Cardiac atrium fibroblast (primary cell): ENCODE measurements around the gene TRPC3. TPM values are rescaled to one million over a fixed set of nuclear protein-coding genes. Genes with fewer than 3 reads are reported as not detected.

Source experiments
- total RNA-seq: library from RNA; depleted of rRNA; stranded (reverse); fragments of >200 nt; gene quantifications from 2 replicates; pipeline ENCODE4 v1.2.3, GENCODE V29; 2015

Gene TRPC3
- total RNA-seq: not detected in 2 replicates

DNA sequence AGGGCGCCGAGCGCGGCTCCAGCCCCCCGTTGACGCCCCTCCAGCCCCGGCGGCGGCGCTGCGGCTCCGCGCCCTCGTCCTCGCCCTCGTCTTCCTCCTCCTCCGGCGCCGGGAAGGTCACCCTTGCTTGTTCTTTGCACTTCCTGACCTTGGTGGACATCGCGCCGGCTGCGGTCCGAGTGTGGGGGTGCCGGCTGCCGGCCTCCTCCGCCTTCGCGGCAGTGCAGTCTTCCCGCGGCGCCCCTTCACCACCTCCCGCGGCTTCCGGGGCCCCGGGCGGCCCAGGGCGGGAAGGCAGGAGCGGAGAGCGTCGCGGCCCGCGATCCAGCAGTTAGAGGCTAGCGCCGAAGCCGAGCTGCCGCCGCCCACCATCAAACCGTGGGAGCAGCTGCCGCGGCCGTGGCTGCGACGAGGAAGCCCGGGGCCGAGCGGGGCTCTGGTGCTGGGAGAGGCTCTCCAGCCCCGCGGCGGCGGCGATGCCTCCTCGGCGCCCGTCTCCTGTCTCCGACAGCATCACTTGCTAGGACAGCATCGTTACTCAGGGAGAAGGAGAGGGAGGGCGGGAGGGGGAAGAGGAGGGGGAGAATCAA lies at the start of gene TRPC3:
TRPC3 (minus strand) TSS at position 540 of the 590 bp plus-strand sequence; CDS start at position 160, 380 bp downstream.

DNA sequence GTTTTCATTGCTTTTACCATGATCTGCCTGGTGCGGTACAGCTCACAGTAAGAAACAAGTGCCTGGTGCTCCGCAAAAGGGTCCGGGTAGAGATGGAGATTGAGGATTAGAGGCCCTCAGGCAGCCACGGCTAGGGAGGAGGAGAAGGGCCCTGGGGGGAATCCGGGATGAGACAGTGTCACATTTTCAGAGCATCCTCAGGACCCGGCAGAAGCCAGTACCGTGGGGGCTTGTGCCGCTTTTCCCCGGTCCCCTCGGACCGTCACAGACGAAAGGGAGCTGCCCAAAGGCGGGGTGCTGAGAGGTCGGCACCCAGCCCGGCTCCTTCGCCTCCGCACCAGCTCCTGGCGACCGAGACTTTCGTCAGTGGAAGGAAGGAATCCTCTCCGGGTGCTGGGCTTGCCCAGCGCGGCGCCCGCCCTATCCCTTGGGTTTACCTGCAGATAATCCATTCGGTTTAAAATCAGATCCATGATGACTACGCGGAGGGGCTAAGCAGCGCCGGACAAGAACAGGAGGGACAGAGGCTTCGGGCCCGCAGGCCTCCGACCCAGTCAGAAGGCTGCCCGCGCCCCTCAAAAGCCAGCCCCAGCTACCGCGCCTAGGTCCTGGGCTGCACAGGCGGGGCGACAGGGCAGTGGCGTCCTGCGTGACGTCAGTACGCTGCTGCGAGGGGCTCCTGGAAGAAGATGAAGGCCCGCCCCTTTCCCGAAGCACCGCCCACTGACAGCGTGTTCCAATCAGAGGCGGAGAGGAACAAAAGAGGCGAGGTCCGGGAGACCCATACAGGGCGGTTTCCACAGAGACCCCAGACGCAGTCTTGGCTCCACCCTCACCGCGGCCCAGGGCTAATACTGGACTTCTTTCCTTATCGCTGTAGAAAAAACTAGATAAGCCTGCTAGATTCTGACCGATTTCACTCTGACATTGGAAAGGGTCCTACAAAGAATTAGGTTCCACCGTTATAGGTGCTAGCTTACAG lies 81.7 kb downstream of the TRPC3 start, which contains the start of gene BBS7:
BBS7 (minus strand) TSS at position 634 of the 982 bp plus-strand sequence; CDS start at position 473, 161 bp downstream.

Other genes with a start within 250 kb of the TRPC3 start
- gene SMIM43, start 186.9 kb downstream of the TRPC3 start, total RNA-seq: 1.1 and 2.1 TPM in 2 replicates
- 27.6 and 33.5 TPM in 2 replicates for gene EXOSC9, start 150.7 kb downstream of the TRPC3 start, total RNA-seq
- gene CCNA2, start 128.2 kb downstream of the TRPC3 start, total RNA-seq: 16.8 and 23.0 TPM in 2 replicates
- gene BBS7, start 81.6 kb downstream of the TRPC3 start, total RNA-seq: 12.1 and 12.5 TPM in 2 replicates
- 27.1 and 38.7 TPM in 2 replicates for gene BLTP1, start 200.3 kb upstream of the TRPC3 start, total RNA-seq